NCI-H748 (cell line): ENCODE data around the gene OR52B6.
A peak's percentile ranks its signal among the peaks of the same experiment; 100 is the strongest.
"Not testable (repeated sequence)": the region's sequence is repeated elsewhere in the genome, so short reads cannot be mapped to it uniquely, and the experiment has no call there.

Experiments used
- DNase-seq: peaks from one replicate; lab custom pipeline; 2025; ENCODE audit not compliant: unreplicated experiment; lab: John Stamatoyannopoulos, UW

OR52B6 gene

DNA sequence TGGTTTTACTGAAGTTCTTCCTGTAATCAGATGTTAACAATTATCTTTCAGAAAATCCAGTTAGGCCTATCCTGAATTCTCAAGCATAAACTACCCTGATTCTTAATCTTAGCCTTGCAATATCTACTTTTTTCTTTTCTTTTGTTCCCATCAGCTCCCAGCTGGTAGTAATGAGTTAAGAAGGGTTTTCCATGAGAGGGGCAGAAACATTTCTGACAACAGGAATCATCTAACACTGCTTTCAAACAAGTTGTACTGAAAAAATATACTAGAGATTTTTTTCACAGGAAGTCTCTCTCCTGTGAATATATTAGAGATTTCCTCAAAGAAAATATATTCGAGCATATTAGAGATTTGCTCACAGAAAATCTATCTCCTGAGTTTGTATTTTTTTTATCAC is 12.5 kb downstream of the OR52B6 start:
- DNase-seq = no peak

DNA sequence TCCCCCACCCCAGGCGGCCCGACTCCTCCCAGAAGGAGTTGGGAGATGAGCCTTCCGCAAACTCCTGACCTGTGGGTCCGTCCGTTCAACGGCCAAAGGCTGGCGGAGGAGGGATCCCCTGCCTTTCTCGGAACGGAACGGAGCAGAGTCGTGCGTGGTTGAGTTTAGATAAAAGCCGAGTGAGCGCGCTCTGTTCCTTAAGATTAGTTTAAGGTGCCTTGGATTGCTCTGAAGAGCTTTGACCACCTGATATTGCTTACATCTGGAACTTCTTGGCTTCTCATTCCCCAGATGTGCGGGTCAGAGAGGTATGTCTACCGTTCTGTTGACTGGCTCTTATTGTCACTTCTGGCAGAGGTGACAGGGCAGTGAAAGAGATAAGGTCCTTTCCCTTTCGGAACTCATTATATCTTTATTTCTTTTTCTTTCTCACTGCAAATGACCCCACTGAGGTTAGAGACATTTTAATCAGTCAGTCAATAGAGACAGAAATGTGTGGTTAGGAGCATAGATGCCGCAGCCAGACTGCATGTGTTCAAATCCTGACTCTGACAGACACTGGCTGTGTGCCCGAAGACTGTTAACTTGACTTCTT is 16.0 kb downstream of the OR52B6 start, which contains the start of gene TRIM6:
Gene TRIM6 (plus strand): TSS at position 31 of the 595 bp plus-strand sequence. CDS start 261 bp downstream, at position 292.
- no peak for DNase-seq

DNA sequence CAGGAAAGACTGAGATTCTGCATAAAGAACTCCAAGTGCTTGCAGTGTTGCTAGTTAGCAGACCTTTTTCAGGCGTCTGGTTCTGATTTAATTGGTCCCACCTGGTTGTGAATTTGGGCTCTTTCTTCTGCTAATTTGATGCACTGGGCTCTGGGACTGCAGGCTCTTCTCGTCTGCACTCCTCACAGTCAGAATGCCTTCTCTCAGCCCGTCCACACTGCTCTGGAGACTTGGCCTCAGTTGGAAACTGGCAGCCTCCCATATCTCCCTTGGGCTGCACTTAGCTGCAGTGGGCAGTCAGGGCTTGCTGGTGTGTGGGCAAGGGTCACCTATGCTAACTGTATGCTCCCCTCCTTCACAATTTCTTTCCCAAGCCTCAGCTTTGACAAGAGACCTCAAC is 17.3 kb downstream of the OR52B6 start:
- DNase-seq = no peak

DNA sequence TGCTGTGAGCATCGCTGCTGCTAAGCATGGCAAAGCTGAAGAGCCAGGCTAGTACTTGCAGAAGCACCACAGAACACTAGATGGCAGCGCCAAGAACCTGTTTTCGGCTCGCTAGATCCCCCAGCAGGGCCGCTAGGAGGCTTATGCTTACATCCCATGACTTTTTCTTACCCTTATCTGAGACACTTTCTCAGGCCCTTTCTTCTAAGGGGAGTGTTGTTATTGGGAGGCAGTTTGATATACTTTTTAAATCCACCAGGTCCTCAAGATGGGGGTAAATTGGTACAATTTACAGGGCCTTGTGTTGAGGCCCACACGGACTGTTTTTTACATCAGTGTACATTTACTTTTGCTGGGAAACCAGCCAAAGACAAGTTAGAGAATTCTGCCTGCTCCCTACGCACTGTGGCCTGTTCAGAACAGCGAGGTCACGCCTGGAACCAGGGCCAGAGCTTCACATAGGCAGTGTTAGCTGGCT is 19.7 kb downstream of the OR52B6 start:
- DNase-seq = peak; percentile 60

DNA sequence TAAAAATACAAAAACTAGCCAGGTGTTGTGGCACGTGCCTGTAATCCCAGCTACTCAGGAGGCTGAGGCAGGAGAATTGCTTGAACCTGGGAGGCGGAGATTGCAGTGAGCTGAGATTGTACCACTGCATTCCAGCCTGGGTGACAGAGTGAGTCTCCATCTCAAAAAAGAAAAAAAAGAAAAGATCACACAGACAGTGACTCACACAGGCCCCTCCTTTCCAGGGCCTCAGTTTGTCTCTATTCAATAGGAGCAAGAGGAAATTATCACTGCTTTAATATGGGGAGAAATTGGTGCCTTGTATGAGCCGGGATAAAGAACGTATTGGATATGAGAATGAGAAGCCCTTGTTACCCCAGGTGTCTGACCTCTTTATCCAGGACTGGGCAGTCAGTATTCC is 22.1 kb downstream of the OR52B6 start:
- DNase-seq = not testable (repeated sequence)

DNA sequence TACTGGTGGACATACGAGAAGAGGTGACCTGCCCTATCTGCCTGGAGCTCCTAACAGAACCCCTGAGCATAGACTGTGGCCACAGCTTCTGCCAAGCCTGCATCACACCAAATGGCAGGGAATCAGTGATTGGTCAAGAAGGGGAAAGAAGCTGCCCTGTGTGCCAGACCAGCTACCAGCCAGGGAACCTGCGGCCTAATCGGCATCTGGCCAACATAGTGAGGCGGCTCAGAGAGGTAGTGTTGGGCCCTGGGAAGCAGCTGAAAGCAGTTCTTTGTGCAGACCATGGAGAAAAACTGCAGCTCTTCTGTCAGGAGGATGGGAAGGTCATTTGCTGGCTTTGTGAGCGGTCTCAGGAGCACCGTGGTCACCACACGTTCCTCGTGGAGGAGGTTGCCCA is 22.6 kb downstream of the OR52B6 start:
- no peak for DNase-seq

DNA sequence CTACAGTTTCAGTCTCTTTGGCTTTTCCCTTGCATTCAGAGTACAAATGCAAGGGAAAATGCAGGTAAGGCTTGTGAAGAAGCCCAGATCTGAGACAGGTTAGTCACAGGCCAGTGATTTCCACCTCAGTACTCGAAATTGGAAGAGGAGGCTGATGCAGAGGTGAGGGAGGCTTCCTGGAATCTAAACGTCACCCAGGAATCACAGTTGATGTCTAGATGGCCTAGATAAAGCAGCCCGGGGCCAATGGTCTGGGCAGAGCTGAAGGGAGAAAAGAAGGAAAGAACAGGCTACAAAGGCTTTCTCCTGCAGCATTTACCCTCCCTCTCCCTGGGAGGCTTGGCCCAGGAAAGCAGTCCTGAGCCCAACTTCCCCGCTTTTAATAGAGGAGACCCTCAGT is 24.2 kb downstream of the OR52B6 start:
- DNase-seq = no peak

DNA sequence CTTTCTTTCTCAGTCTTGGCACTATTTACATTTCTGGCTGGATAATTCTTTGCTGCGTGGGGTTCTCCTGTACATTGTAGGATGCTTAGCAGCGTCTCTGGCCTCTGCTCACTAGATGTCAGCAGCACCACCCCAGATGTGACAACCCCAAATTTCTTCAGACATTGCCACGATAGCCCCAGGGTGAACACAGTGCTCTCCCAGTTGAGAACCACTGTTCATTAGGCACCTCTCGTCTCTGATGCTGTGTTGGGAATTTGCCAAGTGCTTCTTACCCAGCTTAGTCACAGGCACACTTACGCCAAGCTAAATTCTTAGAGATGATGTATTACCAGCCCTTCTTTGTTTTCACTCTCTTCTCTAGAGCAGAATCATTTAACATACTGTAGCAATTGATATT is 25.2 kb downstream of the OR52B6 start:
- DNase-seq = no peak

DNA sequence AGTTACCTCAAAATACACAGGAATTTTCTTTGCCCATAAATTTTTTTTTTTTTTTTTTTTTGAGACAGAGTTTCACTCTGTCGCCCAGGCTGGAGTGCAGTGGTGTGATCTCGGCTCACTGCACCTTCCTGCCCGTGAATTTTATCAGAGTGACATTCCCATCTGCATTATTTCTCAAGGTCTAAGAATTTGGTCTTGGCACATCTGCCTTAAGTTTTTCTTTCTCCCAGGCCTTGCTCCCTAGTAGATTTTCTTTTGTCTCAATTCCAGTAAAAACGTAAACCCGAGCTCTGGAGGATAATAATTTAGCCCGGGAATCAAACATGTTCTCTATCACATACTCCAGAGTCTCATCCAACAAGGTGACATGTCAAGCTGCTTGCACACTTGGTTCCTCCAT is 28.1 kb downstream of the OR52B6 start:
- DNase-seq = no peak

DNA sequence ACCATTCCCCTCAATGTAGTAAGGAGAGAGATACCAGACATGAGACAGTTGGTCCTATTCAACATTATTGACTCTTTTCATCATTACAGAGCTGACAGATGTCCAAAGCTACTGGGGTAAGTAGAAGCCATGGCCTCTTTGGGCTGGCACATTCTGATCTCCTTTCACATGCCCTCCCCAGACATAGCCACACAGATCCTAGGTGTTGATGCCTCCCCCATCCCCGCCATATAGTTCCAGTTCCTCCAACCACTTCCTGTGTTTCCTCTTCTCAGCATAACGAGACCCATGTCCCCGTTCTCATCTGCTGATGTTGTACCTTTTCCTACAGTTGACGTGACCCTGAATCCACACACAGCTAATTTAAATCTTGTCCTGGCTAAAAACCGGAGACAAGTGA is 29.8 kb downstream of the OR52B6 start:
- no peak for DNase-seq

DNA sequence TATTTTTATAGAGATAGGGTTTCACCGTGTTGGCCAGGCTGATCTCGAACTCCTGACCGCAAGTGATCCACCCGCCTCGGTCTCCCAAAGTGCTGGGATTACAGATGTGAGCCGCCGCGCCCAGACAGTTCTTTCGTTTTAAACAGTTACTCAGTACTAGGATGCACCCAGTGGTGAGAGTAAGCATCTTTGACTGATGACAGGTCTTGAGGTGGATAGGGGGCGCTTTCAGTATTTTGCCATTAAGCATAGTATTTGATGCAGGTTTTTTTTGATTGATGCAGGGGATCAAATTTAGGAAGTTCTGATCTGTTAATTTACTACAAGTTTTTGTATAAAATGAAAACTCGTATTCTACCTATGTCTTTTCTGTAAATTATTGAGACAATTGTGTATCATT is 30.9 kb downstream of the OR52B6 start:
- DNase-seq = no peak

DNA sequence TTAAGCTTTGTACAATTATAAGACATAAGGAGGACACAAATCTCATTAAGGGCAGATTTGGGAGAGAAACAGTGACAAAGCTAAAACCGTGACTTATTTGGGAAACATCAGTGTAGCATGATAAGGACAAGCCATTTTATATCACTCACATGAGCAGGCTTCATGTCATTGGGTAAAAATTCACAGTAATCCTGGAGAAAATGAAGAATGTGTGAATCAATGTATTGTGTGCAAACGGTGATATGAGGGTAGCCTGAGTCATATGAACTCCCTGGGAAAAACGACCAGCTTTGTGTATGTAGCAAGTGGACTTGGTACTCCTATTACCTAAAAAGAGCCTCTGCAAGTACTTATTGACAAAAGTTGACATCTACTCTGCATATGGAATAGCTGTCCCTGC is 38.1 kb downstream of the OR52B6 start:
- no peak for DNase-seq

DNA sequence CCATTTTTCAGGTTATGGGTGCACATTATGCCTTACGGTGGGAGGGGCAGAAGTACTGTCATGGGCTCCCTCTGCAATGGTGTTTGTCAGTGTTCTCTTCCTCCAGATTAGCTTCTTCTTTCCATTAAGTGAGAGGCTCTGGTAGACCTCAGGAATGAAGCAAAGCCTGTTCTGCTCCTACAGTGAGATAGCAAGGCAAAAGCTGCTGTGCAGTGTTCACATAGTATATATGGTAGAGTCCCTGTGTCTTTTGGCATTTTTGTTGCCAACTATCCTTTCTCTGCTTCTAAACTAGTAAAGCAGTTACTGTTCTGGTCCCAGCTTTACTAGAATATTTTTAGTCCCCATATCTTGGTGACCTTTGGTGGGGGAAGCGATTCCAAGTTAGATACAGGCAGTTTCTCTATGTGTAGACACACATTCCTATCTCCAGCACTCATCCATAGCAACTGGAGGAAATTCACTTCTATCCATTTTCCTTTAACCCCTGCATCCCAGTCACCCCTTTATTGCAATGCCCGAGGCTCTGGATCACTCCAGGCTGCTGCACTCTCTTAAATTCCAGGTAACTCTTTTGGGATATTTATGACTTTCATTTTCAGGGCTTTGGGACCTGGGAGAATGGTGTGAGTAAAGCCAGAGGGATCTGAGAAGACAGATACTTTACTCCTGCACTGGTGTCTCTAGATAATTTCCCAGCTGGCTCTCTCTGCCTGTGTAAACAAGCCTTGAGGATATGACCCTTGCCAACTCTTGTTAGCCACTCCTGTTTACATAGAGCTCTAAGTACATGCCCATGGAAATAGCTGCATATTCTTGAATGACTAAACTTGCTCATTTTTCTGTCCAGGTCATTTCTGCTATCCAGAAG is 40.2 kb downstream of the OR52B6 start:
- DNase-seq = peak; percentile 46

DNA sequence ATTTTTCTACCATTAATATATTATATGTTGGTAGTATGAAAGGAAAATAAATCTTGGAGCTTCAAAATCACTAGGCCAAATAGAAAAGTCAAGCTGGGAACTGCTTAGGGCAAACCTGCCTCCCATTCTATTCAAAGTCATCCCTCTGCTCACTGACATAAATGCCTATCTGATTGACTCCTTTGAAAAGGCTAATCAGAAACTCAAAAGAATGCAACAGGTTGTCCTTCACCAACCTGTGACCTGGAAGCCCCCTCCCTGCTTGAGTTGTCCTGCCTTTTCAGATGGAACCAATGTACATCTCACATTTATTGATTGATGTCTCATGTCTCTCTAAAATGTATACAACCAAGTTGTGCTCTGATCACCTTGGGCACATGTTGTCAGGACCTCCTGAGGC is 40.9 kb downstream of the OR52B6 start:
- no peak for DNase-seq

DNA sequence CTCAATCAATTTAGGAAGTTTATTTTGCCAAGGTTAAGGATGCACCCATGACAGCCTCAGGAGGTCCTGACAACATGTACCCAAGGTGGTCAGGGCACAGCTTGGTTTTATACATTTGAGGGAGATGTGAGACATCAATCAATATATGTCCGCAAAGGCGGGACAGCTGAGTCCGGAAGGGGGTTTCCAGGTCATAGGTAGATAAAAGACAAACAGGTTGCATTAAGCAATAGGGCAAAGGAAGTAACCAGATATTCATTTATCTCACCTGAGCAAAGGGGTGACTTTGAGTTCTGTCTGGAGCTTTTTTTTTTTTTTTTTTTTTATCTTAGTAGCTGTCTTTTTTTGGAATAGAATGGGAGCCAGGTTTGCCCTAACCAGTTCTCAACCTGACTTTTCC is 42.1 kb downstream of the OR52B6 start:
- no peak for DNase-seq

DNA sequence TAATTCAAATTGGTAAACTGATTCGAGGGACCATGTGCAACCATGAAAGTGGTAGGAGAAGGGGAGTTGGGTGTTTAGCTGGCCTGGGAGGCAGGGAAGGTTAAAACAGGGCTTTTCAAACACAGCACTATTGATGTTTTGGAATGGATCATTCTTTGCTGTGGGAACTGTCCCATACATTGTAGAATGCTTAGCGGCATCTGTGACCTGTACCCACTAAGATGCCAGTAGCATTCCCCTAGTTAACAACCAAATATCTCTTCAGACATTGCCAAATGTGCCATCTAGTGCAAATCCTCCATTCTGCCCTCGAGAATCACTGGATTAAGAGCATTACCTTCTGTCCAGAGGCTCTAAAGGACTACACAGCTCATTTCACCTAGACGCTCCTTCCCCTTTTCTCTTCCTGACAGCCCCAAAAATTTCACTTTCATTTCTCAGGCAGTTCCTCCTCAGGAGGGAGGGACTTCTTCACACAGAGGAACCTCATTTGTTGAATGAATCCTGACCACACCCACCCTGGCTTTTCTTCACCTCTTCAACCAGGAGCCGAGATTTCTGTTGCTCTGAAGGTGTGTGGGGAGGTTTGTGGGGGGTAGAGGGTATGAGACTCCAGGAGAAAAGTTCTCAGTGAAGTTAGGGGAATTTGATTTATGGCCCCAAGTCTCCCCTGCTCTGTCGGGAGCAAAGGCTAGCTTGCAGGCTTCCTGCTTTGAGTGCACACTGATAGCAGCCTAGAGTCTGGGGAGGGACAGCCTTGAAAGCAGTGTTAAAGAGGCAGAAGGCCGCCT is 44.0 kb downstream of the OR52B6 start, which contains the start of gene TRIM34:
Gene TRIM34 (plus strand): TSS at position 513 of the 791 bp plus-strand sequence. CDS start 7,331 bp downstream, outside the sequence.
- no peak for DNase-seq

DNA sequence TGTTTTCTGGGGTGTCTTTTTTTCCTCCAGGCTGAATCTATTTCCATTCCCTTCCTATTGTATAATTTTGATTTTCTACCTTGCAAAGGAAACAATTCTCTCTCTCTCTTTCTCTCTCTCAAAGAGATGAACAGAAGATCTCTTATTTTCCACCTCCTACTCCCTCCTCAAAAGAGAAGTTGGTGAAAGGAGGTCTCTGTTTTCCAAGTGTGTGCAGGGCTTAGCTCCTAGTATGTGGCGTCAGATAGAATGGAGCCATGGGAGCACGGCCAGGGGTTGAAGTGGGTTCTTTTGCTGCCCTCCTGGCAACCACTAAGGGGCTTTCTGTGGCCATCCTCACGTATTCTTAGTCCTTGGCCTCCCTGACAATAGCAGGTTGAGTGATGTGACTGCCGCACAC is 44.6 kb downstream of the OR52B6 start:
- no peak for DNase-seq

DNA sequence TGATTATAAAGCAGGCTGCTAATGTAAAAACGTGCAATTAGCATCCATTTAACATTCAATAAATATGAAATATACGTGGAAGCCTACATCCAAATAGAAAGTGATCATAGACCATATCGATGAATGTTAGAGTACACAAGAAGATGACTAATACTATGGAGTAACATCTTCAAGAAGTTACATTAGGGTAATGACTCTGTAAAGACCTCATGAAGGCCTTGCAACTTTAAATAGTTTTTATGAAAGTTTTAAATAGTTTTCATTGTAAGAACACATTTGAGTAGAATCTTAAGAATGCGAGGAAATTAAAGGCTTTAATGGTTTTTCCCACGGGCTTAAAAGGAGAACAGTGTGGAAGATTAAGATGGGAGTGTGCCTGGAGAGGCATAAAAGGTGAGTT is 45.5 kb downstream of the OR52B6 start:
- no peak for DNase-seq

DNA sequence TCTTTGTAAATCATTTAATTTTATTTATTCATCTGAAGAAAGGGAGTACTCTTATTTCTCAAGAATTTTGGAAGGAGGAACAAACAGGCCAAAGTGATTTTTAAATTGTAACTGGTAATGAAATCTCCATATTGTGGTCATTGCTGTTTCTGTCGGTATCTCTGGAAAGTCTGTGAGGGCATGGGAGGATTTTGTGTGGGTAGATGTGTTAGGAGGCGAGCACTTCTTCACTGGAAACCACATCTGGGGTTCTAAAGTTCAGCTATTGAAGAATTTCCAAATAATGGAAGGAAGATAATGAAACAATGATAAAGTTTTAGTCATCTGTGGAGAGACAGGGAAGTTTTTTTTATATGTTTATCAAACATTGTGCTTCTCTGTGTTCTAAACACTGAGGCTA is 50.7 kb downstream of the OR52B6 start:
- DNase-seq = no peak
